NCI-H774 (cell line): ENCODE results near the gene MRPS18B.
A peak's percentile ranks its signal among the peaks of the same experiment; 100 is the strongest.

Experiments used
- DNase-seq: peaks from one replicate; lab custom pipeline; 2025; lab: John Stamatoyannopoulos, UW

Gene MRPS18B

DNA sequence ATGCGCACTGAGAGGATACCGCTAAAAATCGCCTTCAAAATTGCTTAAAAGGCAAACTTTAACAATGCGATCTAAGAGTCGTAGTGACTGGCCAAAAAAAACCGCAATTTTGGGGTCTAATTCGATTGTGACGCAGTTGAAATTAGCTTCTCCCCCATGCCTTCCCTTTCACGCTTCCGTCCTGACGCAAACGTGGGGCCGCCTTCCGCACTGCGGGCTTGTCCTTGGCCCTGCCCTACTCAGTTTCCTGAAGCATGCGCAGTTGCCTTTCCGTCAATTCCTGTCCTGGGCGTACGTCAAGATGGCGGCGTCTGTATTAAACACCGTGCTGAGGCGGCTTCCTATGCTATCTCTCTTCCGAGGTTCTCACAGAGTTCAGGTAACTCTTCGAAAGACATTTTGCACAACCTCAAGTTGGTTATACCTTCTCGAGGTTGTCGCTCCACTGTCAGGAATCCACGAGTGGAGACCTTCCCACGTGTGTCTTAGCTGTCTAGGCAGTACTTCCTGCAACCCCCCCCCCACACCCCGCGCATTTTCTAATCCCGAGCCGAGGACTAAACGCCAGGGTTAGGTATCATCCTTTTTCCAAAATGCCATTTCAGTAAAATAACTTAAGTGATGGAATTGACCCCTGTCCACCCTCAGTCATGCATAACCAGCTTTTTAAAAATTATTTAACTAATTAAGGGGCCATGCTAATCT, at the start of gene MRPS18B:
MRPS18B (plus strand) TSS at position 276 of the 705 bp plus-strand sequence; CDS start at position 302, 26 bp downstream.
- DNase-seq: peak; percentile 96

DNA sequence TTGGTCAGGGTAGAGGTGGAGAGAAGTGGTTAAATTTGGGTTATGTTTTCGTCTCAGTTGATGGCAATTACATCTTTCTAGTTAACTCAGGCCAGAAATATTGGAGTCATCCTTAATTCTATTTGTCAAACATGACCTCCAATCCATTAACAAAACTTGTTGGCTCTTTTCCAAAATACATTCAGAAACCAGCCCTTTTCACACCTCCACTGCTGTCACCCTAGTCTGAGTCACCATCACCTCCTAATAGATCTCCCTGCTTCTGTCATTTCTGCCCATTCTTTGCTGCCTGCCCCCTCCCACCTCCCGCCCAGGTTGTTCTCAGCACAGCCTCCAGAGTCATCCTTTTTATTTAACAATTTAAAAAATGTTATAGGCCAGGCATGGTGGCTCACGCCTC, 49.4 kb upstream of the MRPS18B start:
- DNase-seq: peak; percentile 8

DNA sequence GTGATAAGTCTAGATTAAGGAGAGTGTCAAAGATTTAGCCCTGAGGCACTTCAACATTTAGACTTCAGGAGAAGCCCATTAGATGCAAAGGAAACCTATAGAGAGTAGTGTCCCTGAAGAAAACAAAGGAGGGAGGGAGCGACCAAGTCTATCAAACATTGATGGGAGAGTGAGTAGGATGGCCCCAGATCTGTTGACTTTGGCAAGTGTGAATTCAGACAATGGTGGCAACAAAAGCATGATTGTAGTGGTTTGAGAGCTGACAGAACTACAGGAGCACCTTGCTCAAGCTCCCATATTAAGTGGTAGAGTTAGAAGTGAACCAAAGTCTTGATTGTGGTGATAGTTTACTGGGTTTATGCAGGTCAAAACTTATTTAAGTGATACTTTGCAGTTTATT, 47.4 kb upstream of the MRPS18B start:
- no peak for DNase-seq

DNA sequence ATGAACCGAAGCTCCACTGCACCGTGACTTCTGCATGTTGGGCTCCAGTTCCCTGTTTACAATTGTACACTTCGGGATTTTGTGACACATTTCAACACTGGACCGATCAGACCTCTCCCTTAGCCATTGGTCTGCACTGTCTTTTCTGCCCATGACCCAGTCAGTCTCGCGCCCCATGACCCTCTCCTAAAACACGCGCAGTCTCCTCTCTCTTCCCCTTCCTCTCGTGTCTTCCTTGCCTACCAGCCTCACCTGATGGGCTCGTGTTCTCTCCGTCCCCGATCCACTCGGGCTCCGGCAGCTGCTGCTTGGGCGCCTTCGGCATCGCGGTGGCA, 46.9 kb upstream of the MRPS18B start:
- no peak for DNase-seq

DNA sequence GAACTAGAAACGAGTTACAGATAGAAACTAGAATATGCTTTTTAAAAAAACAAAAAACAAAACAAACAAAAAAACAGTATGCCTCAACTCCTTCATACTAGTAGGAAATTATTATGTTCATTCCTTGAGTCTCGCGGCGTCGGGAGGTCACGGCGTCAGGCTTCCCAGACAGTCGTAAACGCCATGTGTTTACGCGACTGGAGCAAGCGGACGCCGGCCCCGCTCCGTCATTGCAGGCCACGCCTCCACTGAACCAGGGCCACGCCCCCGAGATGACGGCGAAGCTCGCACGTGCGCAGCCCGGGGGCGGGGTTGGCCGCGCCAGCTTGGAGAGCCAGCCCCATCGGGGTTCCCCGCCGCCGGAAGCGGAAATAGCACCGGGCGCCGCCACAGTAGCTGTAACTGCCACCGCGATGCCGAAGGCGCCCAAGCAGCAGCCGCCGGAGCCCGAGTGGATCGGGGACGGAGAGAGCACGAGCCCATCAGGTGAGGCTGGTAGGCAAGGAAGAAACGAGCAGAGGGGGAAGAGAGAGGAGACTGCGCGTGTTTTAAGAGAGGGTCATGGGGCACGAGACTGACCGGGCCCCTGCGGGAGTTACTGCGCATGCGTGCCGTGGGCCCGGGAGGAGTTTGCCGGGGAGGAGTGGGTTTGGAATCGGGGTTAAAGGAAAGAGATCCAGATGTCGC, 46.4 kb upstream of the MRPS18B start, which contains the start of gene ABCF1:
ABCF1 (plus strand) TSS at position 368 of the 687 bp plus-strand sequence; CDS start at position 414, 46 bp downstream.
- DNase-seq: peak; percentile 97

DNA sequence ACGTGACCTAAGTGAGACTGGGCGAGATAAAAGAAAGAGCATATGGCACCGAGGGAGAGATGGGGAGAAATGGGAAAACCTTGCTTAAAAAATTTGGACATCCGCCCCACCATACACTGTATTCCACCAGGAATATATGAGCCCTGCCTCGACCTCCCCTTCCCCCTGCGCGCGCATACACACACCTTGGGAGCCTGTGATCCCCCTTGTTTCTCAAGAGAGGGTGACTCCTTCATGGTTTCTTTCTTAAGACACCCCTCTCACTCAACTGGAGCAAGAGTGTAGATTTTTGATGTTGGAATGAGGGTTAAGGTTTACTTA, 45.9 kb upstream of the MRPS18B start:
- no peak for DNase-seq

DNA sequence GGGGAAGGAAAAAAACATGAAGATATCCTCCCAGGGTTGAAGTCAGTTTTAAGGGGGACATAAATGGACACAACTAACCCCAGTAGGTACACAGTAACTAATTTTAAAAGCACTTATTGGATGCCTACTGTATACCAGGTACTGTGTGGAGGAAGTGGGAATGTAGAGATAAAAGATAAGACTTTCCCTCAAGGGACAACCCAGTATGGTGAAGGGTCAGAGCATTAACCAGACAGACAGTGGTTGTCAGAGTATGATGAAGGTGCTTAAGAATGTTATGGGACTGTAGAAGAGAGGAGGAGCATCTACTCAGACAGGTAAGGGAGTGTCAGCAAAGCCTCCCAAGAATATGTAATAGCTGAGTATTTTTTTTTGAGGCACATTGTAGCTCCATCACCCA, 45.5 kb upstream of the MRPS18B start:
- DNase-seq: no peak

DNA sequence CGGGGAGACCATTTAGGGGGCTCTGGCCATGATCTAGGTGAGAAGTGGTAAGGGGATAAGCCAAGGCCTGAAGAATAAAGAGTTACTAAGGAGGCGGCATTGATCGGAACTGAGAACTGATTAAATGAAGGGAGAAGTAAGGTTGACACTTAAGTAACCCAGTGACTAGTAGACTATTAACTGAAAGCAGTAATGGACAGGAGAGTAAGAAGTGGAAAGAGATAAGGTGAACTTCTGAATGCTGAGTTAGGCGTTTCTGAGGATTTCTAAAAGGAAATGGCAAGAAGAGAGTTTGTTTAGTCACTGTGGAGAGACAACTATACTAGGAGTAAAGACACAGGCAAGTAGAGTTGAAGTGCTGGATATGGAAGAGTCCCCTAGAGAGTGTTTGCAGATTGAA, 44.5 kb upstream of the MRPS18B start:
- no peak for DNase-seq

DNA sequence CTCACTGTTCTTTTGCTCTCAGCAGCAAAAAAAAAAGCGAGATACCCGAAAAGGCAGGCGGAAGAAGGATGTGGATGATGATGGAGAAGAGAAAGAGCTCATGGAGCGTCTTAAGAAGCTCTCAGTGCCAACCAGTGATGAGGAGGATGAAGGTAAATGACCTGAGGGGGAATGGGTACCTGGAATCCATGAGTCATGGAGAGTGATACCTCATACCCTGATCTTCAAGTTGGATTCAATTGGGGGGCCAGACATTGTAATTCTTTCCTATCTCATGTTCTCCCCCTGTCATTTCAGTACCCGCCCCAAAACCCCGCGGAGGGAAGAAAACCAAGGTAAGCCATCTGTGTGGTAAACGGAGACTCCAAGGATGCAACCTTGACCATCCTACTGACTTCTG, 39.6 kb upstream of the MRPS18B start:
- no peak for DNase-seq

DNA sequence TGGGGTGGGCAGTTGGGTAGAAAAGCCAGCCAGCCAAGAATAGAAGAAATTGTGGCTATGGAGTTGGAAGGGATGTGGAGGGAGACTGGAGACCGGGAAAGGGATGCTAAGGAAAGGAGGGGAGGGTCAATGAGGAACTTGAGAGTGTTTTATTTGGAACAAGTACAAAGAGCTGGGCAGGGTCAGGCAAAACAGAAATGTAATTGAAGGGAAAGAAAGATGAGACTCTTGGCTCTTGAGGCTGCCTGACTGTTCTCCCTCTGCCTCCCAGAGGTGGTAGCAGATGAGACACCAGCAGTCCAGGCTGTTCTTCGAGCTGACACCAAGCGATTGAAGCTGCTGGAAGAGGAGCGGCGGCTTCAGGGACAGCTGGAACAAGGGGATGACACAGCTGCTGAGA, 33.7 kb upstream of the MRPS18B start:
- no peak for DNase-seq

DNA sequence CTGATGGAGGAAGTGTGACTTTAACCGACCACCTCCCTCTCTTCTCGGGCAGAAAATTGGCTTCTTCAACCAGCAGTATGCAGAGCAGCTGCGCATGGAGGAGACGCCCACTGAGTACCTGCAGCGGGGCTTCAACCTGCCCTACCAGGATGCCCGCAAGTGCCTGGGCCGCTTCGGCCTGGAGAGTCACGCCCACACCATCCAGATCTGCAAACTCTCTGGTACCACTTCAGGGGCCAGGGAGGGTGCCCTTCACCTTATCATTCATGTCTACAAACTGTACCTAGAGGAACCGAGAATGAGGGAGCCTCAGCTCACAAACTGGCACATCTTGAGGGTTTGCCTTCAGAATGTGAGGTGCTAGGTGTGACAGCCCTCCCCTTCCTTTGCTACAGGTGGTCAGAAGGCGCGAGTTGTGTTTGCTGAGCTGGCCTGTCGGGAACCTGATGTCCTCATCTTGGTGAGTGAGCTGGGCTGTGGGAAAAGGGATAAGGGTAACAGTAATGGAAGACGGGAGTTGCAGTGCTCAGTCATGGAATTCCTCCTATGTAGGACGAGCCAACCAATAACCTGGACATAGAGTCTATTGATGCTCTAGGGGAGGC, 27.8 kb upstream of the MRPS18B start:
- DNase-seq: no peak

DNA sequence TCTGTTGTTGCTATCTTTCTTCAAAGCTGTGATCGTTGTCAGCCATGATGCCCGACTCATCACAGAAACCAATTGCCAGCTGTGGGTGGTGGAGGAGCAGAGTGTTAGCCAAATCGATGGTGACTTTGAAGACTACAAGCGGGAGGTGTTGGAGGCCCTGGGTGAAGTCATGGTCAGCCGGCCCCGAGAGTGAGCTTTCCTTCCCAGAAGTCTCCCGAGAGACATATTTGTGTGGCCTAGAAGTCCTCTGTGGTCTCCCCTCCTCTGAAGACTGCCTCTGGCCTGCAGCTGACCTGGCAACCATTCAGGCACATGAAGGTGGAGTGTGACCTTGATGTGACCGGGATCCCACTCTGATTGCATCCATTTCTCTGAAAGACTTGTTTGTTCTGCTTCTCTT, 27.1 kb upstream of the MRPS18B start:
- DNase-seq: no peak

DNA sequence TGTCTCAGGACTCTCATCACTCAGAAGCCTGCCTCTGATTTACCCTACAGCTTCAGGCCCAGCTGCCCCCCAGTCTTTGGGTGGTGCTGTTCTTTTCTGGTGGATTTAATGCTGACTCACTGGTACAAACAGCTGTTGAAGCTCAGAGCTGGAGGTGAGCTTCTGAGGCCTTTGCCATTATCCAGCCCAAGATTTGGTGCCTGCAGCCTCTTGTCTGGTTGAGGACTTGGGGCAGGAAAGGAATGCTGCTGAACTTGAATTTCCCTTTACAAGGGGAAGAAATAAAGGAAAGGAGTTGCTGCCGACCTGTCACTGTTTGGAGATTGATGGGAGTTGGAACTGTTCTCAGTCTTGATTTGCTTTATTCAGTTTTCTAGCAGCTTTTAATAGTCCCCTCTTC, 26.6 kb upstream of the MRPS18B start:
- no peak for DNase-seq

DNA sequence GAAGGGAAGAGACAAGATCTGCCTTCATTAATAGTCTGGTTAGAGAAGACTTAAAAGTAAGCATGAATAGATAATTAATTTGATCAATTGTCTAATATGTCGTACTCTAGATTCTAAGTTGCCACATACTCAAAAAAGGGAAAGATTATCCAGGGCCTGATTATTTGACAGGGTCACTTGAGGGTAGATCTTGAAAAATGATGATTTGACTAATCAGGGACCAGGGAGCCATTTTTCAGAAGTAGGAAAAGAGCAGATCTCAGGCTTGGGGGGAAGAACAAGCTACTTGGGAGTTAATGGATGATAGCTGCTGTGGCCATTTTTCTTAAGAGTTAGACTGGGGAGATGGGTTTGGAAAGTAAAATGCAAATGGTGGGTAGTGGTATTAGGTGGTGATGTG, 25.4 kb upstream of the MRPS18B start:
- no peak for DNase-seq

DNA sequence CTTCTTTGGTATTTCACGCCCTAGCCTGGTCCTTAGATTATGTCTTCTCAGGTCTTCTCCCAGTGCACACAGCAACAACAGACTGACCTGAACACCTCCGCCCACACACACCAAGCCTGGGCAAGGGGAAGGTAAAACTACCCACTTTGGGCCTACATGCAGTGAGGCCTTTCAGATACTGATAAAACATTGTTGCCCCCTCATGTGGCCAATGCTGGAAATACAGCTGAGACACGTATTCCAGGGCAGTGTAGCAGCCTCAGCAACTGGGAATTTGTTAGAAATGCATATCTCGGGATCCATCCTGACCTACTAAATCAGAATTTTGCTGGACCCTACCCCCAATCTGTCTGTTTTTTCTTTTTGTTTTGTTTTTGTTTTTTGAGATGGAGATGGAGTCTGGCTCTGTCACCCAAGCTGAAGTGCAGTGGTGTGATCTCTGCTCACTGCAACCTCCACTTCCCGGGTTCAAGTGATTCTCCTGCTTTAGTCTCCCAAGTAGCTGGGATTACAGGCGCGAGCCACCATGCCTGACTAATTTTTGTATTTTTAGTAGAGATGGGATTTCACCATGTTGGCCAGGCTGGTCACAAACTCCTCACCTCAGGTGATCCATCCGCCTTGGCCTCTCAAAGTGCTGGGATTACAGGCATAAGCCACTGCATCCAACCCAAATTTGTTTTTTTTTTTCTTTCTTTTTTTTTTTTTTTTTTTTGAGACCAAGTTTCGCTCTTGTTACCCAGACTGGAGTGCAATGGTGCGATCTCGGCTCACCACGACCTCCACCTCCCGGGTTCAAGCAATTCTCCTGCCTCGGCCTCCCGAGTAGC, 20.1 kb upstream of the MRPS18B start:
- DNase-seq: peak; percentile 56

DNA sequence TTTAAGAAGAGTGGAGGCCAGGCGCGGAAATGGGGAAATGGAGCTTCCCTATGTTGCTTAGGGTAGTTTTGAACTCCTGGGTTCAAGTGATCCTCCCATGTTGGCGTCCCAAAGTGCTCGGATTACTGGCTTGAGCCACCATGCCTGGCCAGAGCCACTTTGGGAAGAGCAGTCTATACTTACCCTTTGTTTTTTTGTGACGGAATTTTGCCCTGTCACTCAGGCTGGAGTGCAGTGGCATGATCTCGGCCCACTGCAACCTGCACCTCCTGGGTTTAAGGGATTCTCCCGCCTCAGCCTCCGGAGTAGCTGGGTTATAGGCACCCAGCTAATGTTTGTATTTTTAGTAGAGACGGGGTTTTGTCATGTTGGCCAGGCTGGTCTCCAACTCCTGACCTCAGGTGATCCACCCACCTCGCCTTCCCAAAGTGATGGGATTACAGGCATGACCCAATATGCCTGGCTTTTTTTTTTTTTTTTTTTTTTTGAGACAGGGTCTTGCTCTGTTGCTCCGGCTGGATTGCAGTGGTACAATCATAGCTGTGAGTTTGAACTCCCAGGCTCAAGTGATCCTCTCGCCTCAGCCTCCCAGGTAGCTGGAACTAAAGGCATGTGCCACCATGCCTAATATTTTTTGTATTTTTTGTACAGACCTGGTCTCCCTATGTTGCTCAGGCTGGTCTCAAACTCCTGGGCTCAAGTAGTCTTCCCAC, 18.6 kb upstream of the MRPS18B start:
- no peak for DNase-seq

DNA sequence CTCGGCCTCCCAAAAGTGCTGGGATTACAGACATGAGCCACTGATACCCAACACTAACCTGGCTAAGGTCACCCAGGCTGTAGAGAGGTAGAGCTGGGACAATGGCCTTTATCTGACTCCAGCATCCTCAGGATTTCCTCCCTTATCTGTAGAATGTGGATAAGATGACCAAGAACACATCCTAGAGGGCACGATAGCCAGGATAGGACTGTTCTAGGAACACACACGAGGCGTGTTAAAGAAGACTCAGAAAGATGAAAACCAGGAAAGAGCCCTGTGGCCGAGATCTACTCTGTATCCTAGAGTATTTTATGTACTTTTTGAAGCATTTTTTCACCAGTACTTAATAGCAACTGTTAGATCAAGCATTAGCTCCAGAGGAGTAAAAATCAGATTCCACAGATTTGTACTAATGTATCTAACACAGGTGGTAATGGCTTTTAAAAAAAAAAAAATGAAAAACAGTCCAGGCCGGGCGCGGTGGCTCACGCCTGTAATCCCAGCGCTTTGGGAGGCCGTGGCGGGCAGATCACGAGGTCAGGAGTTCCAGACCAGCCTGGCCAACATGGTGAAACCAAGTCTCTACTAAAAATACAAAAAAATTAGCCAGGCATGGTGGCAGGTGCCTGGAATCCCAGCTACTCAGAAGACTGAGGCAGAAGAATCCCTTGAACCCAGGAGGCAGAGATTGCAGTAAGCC, 17.9 kb upstream of the MRPS18B start:
- DNase-seq: no peak

DNA sequence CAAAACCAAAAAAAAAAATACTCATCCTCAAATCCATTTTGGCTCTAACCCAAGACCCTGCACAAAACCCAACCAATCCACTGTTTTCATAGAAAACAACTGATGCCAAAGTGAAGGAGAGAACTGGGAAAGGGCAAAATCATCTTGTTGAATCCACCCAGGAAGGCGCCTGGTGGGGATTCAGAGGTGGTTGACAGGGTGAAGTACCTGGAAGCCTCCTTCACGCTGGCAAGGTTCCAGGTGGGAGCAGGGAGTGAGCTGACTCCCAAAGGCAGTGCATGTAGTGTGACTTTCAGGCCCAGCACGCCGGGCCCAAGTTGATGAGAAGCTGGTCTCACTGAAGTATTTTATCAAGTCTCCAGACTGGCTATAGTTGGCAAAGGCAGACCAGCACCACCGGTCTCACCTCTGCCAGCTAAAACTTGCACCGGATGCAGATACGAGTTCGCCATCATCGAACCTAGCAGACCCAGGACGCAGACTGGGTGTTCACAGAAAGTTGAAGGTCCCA, 17.1 kb upstream of the MRPS18B start:
- no peak for DNase-seq

DNA sequence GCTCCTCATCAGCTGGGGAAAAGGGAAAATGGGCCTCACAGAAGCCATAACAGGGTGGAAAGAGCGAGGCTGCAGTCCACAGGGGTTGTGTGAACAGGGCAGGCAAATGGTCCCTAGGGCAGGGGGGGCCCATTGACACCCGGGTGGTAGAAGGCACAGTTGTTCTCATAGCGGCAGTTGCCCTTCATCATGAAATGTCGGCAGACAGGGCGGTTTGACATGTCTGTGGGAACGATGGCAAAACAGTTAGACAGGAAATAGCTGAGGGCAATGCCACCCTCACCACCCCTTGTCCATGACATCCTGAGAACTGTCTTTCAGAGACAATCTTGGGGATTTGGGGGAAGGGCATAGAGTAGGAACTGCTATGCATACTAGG, 16.2 kb upstream of the MRPS18B start:
- DNase-seq: no peak

DNA sequence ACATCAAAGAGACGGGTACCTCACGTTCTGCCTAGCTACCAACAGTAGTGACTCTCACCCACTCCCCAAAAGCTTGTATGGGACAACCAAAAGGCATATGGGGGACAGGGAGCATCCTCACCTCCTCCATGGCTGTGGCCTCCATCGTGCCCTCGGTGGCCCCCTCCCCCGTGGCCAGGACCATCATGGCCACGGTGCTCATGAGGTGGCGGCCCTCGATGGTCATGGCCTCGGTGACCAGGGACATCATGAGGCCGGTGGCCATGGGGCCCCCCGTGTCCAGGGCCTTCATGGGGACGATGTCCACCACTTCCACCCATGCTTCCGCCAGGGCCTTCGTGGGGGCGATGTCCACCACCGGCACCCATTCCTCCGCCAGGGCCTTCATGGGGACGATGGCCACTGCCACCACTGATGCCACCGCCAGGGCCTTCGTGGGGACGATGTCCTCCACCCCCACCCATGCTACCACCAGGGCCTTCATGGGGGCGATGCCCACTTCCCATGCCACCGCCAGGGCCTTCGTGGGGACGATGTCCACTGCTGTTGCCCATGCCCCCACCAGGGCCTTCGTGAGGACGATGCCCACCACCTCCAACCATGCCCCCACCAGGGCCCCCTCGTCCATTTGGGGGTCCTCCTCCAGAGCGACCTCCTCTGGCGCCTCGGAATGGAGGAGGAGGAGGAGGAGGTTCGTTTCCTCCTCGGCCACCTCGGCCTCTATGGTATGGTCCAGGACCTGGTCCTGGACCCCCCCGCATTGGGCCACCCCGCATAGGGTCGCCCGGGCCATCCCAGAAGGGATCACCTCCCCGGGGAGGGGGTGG, 15.6 kb upstream of the MRPS18B start:
- no peak for DNase-seq
